Astrocyte (in vitro differentiated cells and primary cell): ENCODE data around the gene CTRB2. TPM values are rescaled to one million over a fixed set of nuclear protein-coding genes. Genes with fewer than 3 reads are reported as not detected.
A peak's percentile ranks its signal among the peaks of the same experiment; 100 is the strongest.

Experiments
- DNase-seq: peaks from one replicate; pipeline ENCODE4 v3.0.0-alpha.2; 2010; ENCODE audit warnings: low read depth
- FAIRE-seq: peaks from 2 replicates; lab custom pipeline; 2011; peaks lifted over from hg19 to GRCh38; lab: Jason Lieb, UNC
- H2AFZ ChIP-seq: 2 replicates; pipeline ENCODE4 v1.6.0; 2012; ENCODE audit warnings: low read depth, low read length, inconsistent platforms
- H3K27ac ChIP-seq: 2 replicates; pipeline ENCODE4 v1.5.1; 2011; ENCODE audit warnings: low read depth, low read length, inconsistent platforms
- H3K27me3 ChIP-seq: 2 replicates; pipeline ENCODE4 v1.6.0; 2011; ENCODE audit warnings: low read length, inconsistent platforms; ENCODE audit not compliant: insufficient read depth
- H3K36me3 ChIP-seq: 2 replicates; pipeline ENCODE4 v1.5.1; 2011; ENCODE audit warnings: low read length, inconsistent platforms; ENCODE audit not compliant: insufficient read depth
- H3K4me1 ChIP-seq: 2 replicates; pipeline ENCODE4 v1.5.1; 2011; ENCODE audit warnings: low read length, inconsistent platforms; ENCODE audit not compliant: insufficient read depth
- H3K4me2 ChIP-seq: 2 replicates; pipeline ENCODE4 v1.6.0; 2012; ENCODE audit warnings: low read length, inconsistent platforms
- H3K4me3 ChIP-seq: 2 replicates; pipeline ENCODE4 v1.5.1; 2011; ENCODE audit warnings: low read depth, mild to moderate bottlenecking, low read length, inconsistent platforms; ENCODE audit not compliant: insufficient read depth
- H3K79me2 ChIP-seq: 2 replicates; pipeline ENCODE4 v1.6.0; 2012; ENCODE audit warnings: mild to moderate bottlenecking, low read length, inconsistent platforms; ENCODE audit not compliant: insufficient read depth
- H3K9ac ChIP-seq: 2 replicates; pipeline ENCODE4 v1.6.0; 2012; ENCODE audit warnings: mild to moderate bottlenecking, low read length, inconsistent platforms
- H3K9me3 ChIP-seq: 2 replicates; pipeline ENCODE4 v1.5.1; 2012; ENCODE audit warnings: low read depth, mild to moderate bottlenecking, low read length, inconsistent platforms; ENCODE audit not compliant: insufficient read depth
- H4K20me1 ChIP-seq: 2 replicates; pipeline ENCODE4 v1.6.0; 2012; ENCODE audit warnings: low read length, inconsistent platforms; ENCODE audit not compliant: insufficient read depth
- H3K27ac Mint-ChIP-seq: one replicate; pipeline ENCODE4 v1.8.0; 2021; ENCODE audit warnings: mild to moderate bottlenecking, mixed read lengths; ENCODE audit not compliant: unreplicated experiment
- H3K27me3 Mint-ChIP-seq: one replicate; pipeline ENCODE4 v1.8.0; 2021; ENCODE audit warnings: low read depth, mixed read lengths; ENCODE audit not compliant: unreplicated experiment
- H3K36me3 Mint-ChIP-seq: one replicate; pipeline ENCODE4 v1.8.0; 2021; ENCODE audit warnings: low read depth, mixed read lengths; ENCODE audit not compliant: unreplicated experiment
- H3K4me1 Mint-ChIP-seq: one replicate; pipeline ENCODE4 v1.8.0; 2021; ENCODE audit warnings: low read depth, mixed read lengths; ENCODE audit not compliant: unreplicated experiment
- H3K4me3 Mint-ChIP-seq: one replicate; pipeline ENCODE4 v1.8.0; 2021; ENCODE audit warnings: mild to moderate bottlenecking, moderate library complexity, mixed read lengths; ENCODE audit not compliant: unreplicated experiment
- H3K9me3 Mint-ChIP-seq: one replicate; pipeline ENCODE4 v1.8.0; 2021; ENCODE audit warnings: mild to moderate bottlenecking, mixed read lengths; ENCODE audit not compliant: unreplicated experiment
- CTCF ChIP-seq: IDR thresholded peaks from 2 replicates; pipeline ENCODE4 v1.5.1; 2011; ENCODE audit warnings: low read depth, mild to moderate bottlenecking, inconsistent platforms, low read length, moderate library complexity; ENCODE audit not compliant: insufficient read depth
- EZH2 ChIP-seq: IDR thresholded peaks from 2 replicates; pipeline ENCODE4 v1.6.1; 2012; ENCODE audit warnings: mild to moderate bottlenecking, low read length, inconsistent platforms; ENCODE audit not compliant: insufficient read depth
- total RNA-seq: library from RNA; stranded (reverse); gene quantifications from 2 replicates; pipeline ENCODE4 v1.2.1, GENCODE V29; 2021

Gene CTRB2
- total RNA-seq, 1 donor from 2014 or later: 0.43 TPM

- Histone ChIP-seq H3K27me3 (no peaks in the 10 kb centered on the region), H4K20me1 (peaks cover 43% of the 10 kb centered on the region), H3K4me1 (peaks cover 66% of the 10 kb centered on the region), H3K4me3 (no peak overlapping the region), H3K79me2 (peaks cover 92% of the 10 kb centered on the region), H3K4me2 (peak overlapping the region; percentile 91), H3K9ac (peak overlapping the region; percentile 96), H3K9me3 (no peaks in the 10 kb centered on the region), H3K36me3 (peaks cover 5% of the 10 kb centered on the region), H3K27ac (peak overlapping the region; percentile 99), H2AFZ (no peak overlapping the region)
- no peak for FAIRE-seq
- Mint-ChIP-seq H3K27ac (peak overlapping the region; percentile 97), H3K36me3 (peaks cover 6% of the 10 kb centered on the region), H3K27me3 (no peaks in the 10 kb centered on the region), H3K4me1 (peaks cover 60% of the 10 kb centered on the region), H3K9me3 (no peaks in the 10 kb centered on the region), H3K4me3 (peak overlapping the region; percentile 94)
- TF ChIP-seq EZH2: no peak
- TF ChIP-seq CTCF: no peak
- DNase-seq: peak; percentile 88
Observed at GRCh38 chr16:75246504-75247205, 39.7 kb upstream of the CTRB2 start.

GRCh38 chr16:75244844-75245758 is 38.1 kb upstream of the CTRB2 start:
- H3K9ac ChIP-seq: peak overlapping the region; percentile 96
- Mint-ChIP-seq H3K9me3 (no peaks in the 10 kb centered on the region), H3K27ac (peak overlapping the region; percentile 100), H3K36me3 (peaks cover 5% of the 10 kb centered on the region), H3K27me3 (no peaks in the 10 kb centered on the region), H3K4me3 (peak overlapping the region; percentile 69), H3K4me1 (peaks cover 69% of the 10 kb centered on the region)
- DNase-seq (peak; percentile 97), FAIRE-seq (peak; percentile 63)
- H3K27ac ChIP-seq: peak overlapping the region; percentile 99
- no peak overlapping the region for H2AFZ ChIP-seq
- peak overlapping the region; percentile 91 for H3K4me2 ChIP-seq
- TF ChIP-seq CTCF: no peak
- no peak for TF ChIP-seq EZH2
- peaks cover 46% of the 10 kb centered on the region for H4K20me1 ChIP-seq
- H3K27me3 ChIP-seq: no peaks in the 10 kb centered on the region
- H3K36me3 ChIP-seq: peaks cover 5% of the 10 kb centered on the region
- peaks cover 96% of the 10 kb centered on the region for H3K79me2 ChIP-seq
- H3K4me3 ChIP-seq: no peak overlapping the region
- H3K4me1 ChIP-seq: peaks cover 69% of the 10 kb centered on the region
- H3K9me3 ChIP-seq: no peaks in the 10 kb centered on the region
